Liver (tissue), 3 donors: ENCODE measurements around the gene RAI1.

Experiments
- GABPA ChIP-seq, 2 donors: IDR thresholded peaks in 1 of 2; conservative IDR thresholded peaks in 1 of 2; 2 replicates each; pipeline ENCODE4 v1.6.1; 2016; ENCODE audit warnings: antibody characterized with exemption in 2 of 2, mild to moderate bottlenecking in 1 of 2, moderate library complexity in 1 of 2
- RAD21 ChIP-seq, 2 donors: IDR thresholded peaks; 2 replicates each; pipeline ENCODE4 v1.6.1; 2016; ENCODE audit warnings: antibody characterized with exemption in 2 of 2, mild to moderate bottlenecking in 2 of 2
- TF ChIP-seq, protein P1 (sequence below): fragments of 150-350 bp; IDR thresholded peaks from 2 replicates; pipeline ENCODE4 v1.5.1; 2017; ENCODE audit warnings: improper control_type of control experiment, low read depth, low read length; ENCODE audit not compliant: missing input control
- TF ChIP-seq, protein P2 (sequence below): IDR thresholded peaks from 2 replicates; pipeline ENCODE4 v1.6.1; 2016; ENCODE audit warnings: antibody characterized with exemption, mild to moderate bottlenecking
- donor health status: healthy.
- donor health status: healthy.

DNA sequence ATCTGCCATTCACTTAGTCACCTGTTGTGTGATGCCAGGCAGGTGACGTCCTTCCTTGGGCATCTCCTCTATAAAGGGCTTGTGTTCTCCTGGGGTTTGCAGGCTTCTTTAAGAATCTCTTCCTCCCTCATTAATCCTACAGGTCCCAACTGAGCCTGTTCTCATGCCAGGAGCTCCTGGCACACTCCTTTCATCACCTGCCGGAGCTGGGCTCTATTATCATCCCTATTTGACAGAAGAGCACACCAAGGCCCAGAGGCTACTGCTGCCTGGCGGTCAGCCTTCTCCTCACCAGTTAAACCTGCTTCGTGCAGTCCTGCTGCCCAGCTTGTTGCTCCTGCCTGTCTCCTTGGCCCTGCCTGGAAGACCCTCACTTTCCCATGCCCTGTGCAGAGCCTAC is 51.2 kb downstream of the RAI1 start:
- TF ChIP-seq, protein P1, sequence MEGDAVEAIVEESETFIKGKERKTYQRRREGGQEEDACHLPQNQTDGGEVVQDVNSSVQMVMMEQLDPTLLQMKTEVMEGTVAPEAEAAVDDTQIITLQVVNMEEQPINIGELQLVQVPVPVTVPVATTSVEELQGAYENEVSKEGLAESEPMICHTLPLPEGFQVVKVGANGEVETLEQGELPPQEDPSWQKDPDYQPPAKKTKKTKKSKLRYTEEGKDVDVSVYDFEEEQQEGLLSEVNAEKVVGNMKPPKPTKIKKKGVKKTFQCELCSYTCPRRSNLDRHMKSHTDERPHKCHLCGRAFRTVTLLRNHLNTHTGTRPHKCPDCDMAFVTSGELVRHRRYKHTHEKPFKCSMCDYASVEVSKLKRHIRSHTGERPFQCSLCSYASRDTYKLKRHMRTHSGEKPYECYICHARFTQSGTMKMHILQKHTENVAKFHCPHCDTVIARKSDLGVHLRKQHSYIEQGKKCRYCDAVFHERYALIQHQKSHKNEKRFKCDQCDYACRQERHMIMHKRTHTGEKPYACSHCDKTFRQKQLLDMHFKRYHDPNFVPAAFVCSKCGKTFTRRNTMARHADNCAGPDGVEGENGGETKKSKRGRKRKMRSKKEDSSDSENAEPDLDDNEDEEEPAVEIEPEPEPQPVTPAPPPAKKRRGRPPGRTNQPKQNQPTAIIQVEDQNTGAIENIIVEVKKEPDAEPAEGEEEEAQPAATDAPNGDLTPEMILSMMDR = no peak
- TF ChIP-seq GABPA (IDR thresholded peaks at IDR 0.05 in 1 of 2, conservative IDR thresholded peaks at IDR 0.05 in 1 of 2) = no peak
- no peak for TF ChIP-seq RAD21 (IDR thresholded peaks at IDR 0.05)
- TF ChIP-seq, protein P2, sequence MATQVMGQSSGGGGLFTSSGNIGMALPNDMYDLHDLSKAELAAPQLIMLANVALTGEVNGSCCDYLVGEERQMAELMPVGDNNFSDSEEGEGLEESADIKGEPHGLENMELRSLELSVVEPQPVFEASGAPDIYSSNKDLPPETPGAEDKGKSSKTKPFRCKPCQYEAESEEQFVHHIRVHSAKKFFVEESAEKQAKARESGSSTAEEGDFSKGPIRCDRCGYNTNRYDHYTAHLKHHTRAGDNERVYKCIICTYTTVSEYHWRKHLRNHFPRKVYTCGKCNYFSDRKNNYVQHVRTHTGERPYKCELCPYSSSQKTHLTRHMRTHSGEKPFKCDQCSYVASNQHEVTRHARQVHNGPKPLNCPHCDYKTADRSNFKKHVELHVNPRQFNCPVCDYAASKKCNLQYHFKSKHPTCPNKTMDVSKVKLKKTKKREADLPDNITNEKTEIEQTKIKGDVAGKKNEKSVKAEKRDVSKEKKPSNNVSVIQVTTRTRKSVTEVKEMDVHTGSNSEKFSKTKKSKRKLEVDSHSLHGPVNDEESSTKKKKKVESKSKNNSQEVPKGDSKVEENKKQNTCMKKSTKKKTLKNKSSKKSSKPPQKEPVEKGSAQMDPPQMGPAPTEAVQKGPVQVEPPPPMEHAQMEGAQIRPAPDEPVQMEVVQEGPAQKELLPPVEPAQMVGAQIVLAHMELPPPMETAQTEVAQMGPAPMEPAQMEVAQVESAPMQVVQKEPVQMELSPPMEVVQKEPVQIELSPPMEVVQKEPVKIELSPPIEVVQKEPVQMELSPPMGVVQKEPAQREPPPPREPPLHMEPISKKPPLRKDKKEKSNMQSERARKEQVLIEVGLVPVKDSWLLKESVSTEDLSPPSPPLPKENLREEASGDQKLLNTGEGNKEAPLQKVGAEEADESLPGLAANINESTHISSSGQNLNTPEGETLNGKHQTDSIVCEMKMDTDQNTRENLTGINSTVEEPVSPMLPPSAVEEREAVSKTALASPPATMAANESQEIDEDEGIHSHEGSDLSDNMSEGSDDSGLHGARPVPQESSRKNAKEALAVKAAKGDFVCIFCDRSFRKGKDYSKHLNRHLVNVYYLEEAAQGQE = no peak
